ENCODE data around the gene HPD. TPM values are rescaled to one million over a fixed set of nuclear protein-coding genes. Genes with fewer than 3 reads are reported as not detected.
A peak's percentile ranks its signal among the peaks of the same experiment; 100 is the strongest.
"Not testable (repeated sequence)": the region's sequence is repeated elsewhere in the genome, so short reads cannot be mapped to it uniquely, and the experiment has no call there.

The HPD gene
- polyA plus RNA-seq, 3 donors = 0.19 to 0.75 TPM; not detected in 1

GRCh38 chr12:121893961-121894460, 35.4 kb upstream of the HPD start:
- peak overlapping the region in 3 of 7 donors; percentile 24 to 60 (median 28) for H3K27ac Mint-ChIP-seq
- no CpG with 5 or more reads among the region's 1 CpG for WGBS (ENCODE audit: insufficient coverage)
- DNase-seq = peak in 1 of 3 donors; percentile 20
- H3K4me3 Mint-ChIP-seq = no peak overlapping the region
- H3K4me1 Mint-ChIP-seq = peaks cover 20% of the 10 kb centered on the region
- Histone ChIP-seq H3K4me2 (replicated peaks; ENCODE audit: extremely low read depth, low read length, poor library complexity, severe bottlenecking) (no peak overlapping the region), H3K4me1 (ENCODE audit: control insufficient read depth in 1 of 2, insufficient read depth in 2 of 2, low read length in 2 of 2) (peaks cover 13 to 16% of the 10 kb centered on the region in 2 donors), H3K9ac (ENCODE audit: insufficient read depth, low read length, poor library complexity, severe bottlenecking) (no peak overlapping the region), H3K79me2 (ENCODE audit: insufficient read depth, low read length) (peaks cover 71% of the 10 kb centered on the region), H4K20me1 (ENCODE audit: insufficient read depth, low read length) (peaks cover 50% of the 10 kb centered on the region), H3K27ac (ENCODE audit: low read depth in 1 of 2, low read length in 2 of 2) (peak overlapping the region in 1 of 2 donors; percentile 46), H3K27me3 (ENCODE audit: control insufficient read depth in 2 of 2, insufficient read depth in 2 of 2, low read length in 2 of 2) (no peaks in the 10 kb centered on the region), H2AFZ (ENCODE audit: insufficient read depth, low read depth, low read length, poor library complexity, severe bottlenecking) (no peak overlapping the region), H3K4me3 (replicated peaks in 1 of 3; ENCODE audit: low read depth in 2 of 3, low read length in 3 of 3) (no peak overlapping the region), H3K9me3 (replicated peaks in 1 of 2; ENCODE audit: control insufficient read depth in 1 of 2, insufficient read depth in 1 of 2, low read length in 2 of 2) (no peaks in the 10 kb centered on the region), H3K36me3 (replicated peaks in 1 of 2; ENCODE audit: control insufficient read depth in 1 of 2, insufficient read depth in 2 of 2, low read length in 2 of 2) (peaks cover 43 to 72% of the 10 kb centered on the region in 2 donors)
- H3K36me3 Mint-ChIP-seq = peaks cover 42 to 59% of the 10 kb centered on the region in 2 donors
- peaks cover 0 to 2% (median 0%) of the 10 kb centered on the region in 3 donors for H3K27me3 Mint-ChIP-seq (ENCODE audit: low read depth in 3 of 3)
- TF ChIP-seq CTCF (IDR thresholded peaks at IDR 0.05) = no peak
- intact Hi-C loops (cut with micrococcal nuclease) = no loop called here
- H3K9me3 Mint-ChIP-seq = peaks cover 0 to under 1% (median 0%) of the 10 kb centered on the region in 7 donors

GRCh38 chr12:121892673-121893561, 34.3 kb upstream of the HPD start:
- Mint-ChIP-seq H3K36me3 (peaks cover 37 to 48% of the 10 kb centered on the region in 2 donors), H3K27ac (peak overlapping the region in 2 of 7 donors; percentile 31 to 33), H3K4me3 (no peak overlapping the region), H3K4me1 (peaks cover 25% of the 10 kb centered on the region), H3K27me3 (ENCODE audit: low read depth in 3 of 3) (peaks cover 0 to 2% (median 0%) of the 10 kb centered on the region in 3 donors), H3K9me3 (no peaks in the 10 kb centered on the region)
- DNase-seq = no peak
- Histone ChIP-seq H3K36me3 (replicated peaks in 1 of 2; ENCODE audit: control insufficient read depth in 1 of 2, insufficient read depth in 2 of 2, low read length in 2 of 2) (peaks cover 37 to 63% of the 10 kb centered on the region in 2 donors), H3K4me3 (replicated peaks in 1 of 3; ENCODE audit: low read depth in 2 of 3, low read length in 3 of 3) (no peak overlapping the region), H3K27ac (ENCODE audit: low read depth in 1 of 2, low read length in 2 of 2) (peak overlapping the region in 1 of 2 donors; percentile 46), H3K4me2 (replicated peaks; ENCODE audit: extremely low read depth, low read length, poor library complexity, severe bottlenecking) (no peak overlapping the region), H2AFZ (ENCODE audit: insufficient read depth, low read depth, low read length, poor library complexity, severe bottlenecking) (no peak overlapping the region), H3K9me3 (replicated peaks in 1 of 2; ENCODE audit: control insufficient read depth in 1 of 2, insufficient read depth in 1 of 2, low read length in 2 of 2) (no peaks in the 10 kb centered on the region), H3K27me3 (ENCODE audit: control insufficient read depth in 2 of 2, insufficient read depth in 2 of 2, low read length in 2 of 2) (no peaks in the 10 kb centered on the region), H3K9ac (ENCODE audit: insufficient read depth, low read length, poor library complexity, severe bottlenecking) (no peak overlapping the region), H4K20me1 (ENCODE audit: insufficient read depth, low read length) (peaks cover 50% of the 10 kb centered on the region), H3K79me2 (ENCODE audit: insufficient read depth, low read length) (peaks cover 67% of the 10 kb centered on the region), H3K4me1 (ENCODE audit: control insufficient read depth in 1 of 2, insufficient read depth in 2 of 2, low read length in 2 of 2) (peaks cover 19 to 20% of the 10 kb centered on the region in 2 donors)
- intact Hi-C loops (cut with micrococcal nuclease) = no loop called here
- WGBS (ENCODE audit: insufficient coverage) = 96% methylated on average over 5 of the region's 13 CpGs
- no peak for TF ChIP-seq CTCF (IDR thresholded peaks at IDR 0.05)

- peak overlapping the region; percentile 52 to 87 (median 84) for H3K4me3 ChIP-seq (replicated peaks in 1 of 3; ENCODE audit: low read depth in 2 of 3, low read length in 3 of 3)
- H3K36me3 ChIP-seq (replicated peaks in 1 of 2; ENCODE audit: control insufficient read depth in 1 of 2, insufficient read depth in 2 of 2, low read length in 2 of 2) = peaks cover 14 to 32% of the 10 kb centered on the region in 2 donors
- H3K27me3 Mint-ChIP-seq (ENCODE audit: low read depth in 3 of 3); H3K27me3 ChIP-seq (ENCODE audit: control insufficient read depth in 2 of 2, insufficient read depth in 2 of 2, low read length in 2 of 2); H3K9me3 Mint-ChIP-seq; H2AFZ ChIP-seq (ENCODE audit: insufficient read depth, low read depth, low read length, poor library complexity, severe bottlenecking); H3K9me3 ChIP-seq (replicated peaks in 1 of 2; ENCODE audit: control insufficient read depth in 1 of 2, insufficient read depth in 1 of 2, low read length in 2 of 2): not testable (repeated sequence)
- peak overlapping the region in 1 of 2 donors; percentile 99 for H3K4me3 Mint-ChIP-seq
- peak in 1 of 3 donors; percentile 14 for DNase-seq
- peak overlapping the region; percentile 92 for H3K27ac ChIP-seq (ENCODE audit: low read depth in 1 of 2, low read length in 2 of 2)
- H4K20me1 ChIP-seq (ENCODE audit: insufficient read depth, low read length) = peaks cover 44% of the 10 kb centered on the region
- peak overlapping the region; percentile 80 for H3K4me2 ChIP-seq (replicated peaks; ENCODE audit: extremely low read depth, low read length, poor library complexity, severe bottlenecking)
- intact Hi-C loops (cut with micrococcal nuclease) = loop anchor here (2.0 to 10.0 kb wide), 5 partner anchors 47 to 175 kb away; partner anchors contain the start of gene TMEM120B (in 1 of the 2)
- H3K36me3 Mint-ChIP-seq = peaks cover 15 to 20% of the 10 kb centered on the region in 2 donors
- H3K9ac ChIP-seq (ENCODE audit: insufficient read depth, low read length, poor library complexity, severe bottlenecking) = peak overlapping the region; percentile 86
- H3K4me1 Mint-ChIP-seq = peaks cover 25% of the 10 kb centered on the region
- 34% methylated on average over 3 of the region's 6 CpGs for WGBS (ENCODE audit: insufficient coverage)
- H3K27ac Mint-ChIP-seq = peak overlapping the region; percentile 97 to 99 (median 99)
- H3K4me1 ChIP-seq (ENCODE audit: control insufficient read depth in 1 of 2, insufficient read depth in 2 of 2, low read length in 2 of 2) = peaks cover 19 to 21% of the 10 kb centered on the region in 2 donors
- H3K79me2 ChIP-seq (ENCODE audit: insufficient read depth, low read length) = peaks cover 56% of the 10 kb centered on the region
Observed at GRCh38 chr12:121889661-121890060, 31.0 kb upstream of the HPD start.
